ENCODE results near the gene NEK11.

GRCh38 chr3:131077904-131078303 lies 51.2 kb downstream of the NEK11 start:
- TF ChIP-seq ZNF274 (IDR thresholded peaks at IDR 0.05; ENCODE audit: low read depth, low read length) = no peak
- TF ChIP-seq YY1 (IDR thresholded peaks at IDR 0.05; ENCODE audit: insufficient read depth, insufficient read length) = no peak
- TF ChIP-seq SUZ12 (IDR thresholded peaks at IDR 0.05; ENCODE audit: extremely low read depth, insufficient read depth, insufficient read length) = no peak

Measured in NT2/D1 (cell line).